Stomach (tissue), 4 donors: ENCODE results near the gene LSM11.

Experiments
- EP300 ChIP-seq: sonication (generic); formaldehyde crosslinking; IDR thresholded peaks from one replicate; pipeline ENCODE4 v1.6.1; 2017; ENCODE audit warnings: antibody characterized with exemption
- POLR2AphosphoS5 ChIP-seq, 3 donors: sonication (generic); formaldehyde crosslinking; IDR thresholded peaks; one replicate each; pipeline ENCODE4 v1.6.1; 2016; ENCODE audit warnings: antibody characterized with exemption in 3 of 3
- TF ChIP-seq, protein P1 (sequence below), 7 experiments: fragments of 450-650 bp in 4 of 7; fragments of 200-600 bp in 3 of 7; sonication (generic) in 3 of 7; IDR thresholded peaks; one replicate each; pipeline ENCODE4 v1.5.1; 2016 to 2019; ENCODE audit warnings: antibody characterized with exemption in 7 of 7, control low read depth in 2 of 7, mild to moderate bottlenecking in 1 of 7

DNA sequence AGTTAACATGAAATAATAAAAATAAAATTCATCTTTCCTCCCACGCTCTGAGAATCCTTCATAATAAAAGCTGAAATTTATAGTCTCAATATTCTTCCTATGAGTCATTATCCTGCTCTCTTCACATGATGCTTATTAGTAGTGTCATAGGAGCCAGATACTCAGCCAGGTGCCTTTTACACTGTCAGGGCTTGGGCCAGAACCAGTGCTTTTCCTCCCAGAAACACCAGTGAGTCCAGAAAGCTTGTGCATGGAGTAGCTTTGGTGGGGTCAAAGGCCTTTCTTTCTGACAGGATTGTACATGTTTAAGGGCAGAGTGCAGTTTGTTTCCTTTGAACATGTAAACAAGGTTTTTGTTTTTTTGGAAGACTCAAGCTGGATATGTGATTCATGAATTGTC is 6.8 kb downstream of the LSM11 start:
- no peak for TF ChIP-seq POLR2AphosphoS5 (IDR thresholded peaks at IDR 0.05)
- TF ChIP-seq, protein P1, sequence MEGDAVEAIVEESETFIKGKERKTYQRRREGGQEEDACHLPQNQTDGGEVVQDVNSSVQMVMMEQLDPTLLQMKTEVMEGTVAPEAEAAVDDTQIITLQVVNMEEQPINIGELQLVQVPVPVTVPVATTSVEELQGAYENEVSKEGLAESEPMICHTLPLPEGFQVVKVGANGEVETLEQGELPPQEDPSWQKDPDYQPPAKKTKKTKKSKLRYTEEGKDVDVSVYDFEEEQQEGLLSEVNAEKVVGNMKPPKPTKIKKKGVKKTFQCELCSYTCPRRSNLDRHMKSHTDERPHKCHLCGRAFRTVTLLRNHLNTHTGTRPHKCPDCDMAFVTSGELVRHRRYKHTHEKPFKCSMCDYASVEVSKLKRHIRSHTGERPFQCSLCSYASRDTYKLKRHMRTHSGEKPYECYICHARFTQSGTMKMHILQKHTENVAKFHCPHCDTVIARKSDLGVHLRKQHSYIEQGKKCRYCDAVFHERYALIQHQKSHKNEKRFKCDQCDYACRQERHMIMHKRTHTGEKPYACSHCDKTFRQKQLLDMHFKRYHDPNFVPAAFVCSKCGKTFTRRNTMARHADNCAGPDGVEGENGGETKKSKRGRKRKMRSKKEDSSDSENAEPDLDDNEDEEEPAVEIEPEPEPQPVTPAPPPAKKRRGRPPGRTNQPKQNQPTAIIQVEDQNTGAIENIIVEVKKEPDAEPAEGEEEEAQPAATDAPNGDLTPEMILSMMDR (IDR thresholded peaks at IDR 0.05) = no peak
- TF ChIP-seq EP300 = no peak
